Gastrocnemius medialis (tissue), 4 donors: ENCODE measurements around the gene CAPN8. TPM values are rescaled to one million over a fixed set of nuclear protein-coding genes. Genes with fewer than 3 reads are reported as not detected.

Experiments used
- ATAC-seq, 2 donors: fragments of 150-250 bp; one replicate each; pipeline ENCODE4 v1.9.1; 2016
- DNase-seq, 2 donors: peaks; one replicate each; pipeline ENCODE4 v3.0.0-alpha.2; 2019
- H3K27ac ChIP-seq, 4 donors: fragments of 200-600 bp; sonication (generic); 1 replicate in 1 of 4; 2 replicates in 3 of 4; pipeline ENCODE4 v1.5.1; 2016 to 2018; ENCODE audit warnings: mild to moderate bottlenecking in 2 of 4, moderate library complexity in 1 of 4
- H3K27me3 ChIP-seq, 3 donors: fragments of 200-600 bp; sonication (generic) in 2 of 3; 1 replicate in 1 of 3; 2 replicates in 2 of 3; pipeline versions ENCODE4 v1.5.1 to v1.6.0; 2016 to 2019; ENCODE audit warnings: mild to moderate bottlenecking in 1 of 3, moderate library complexity in 1 of 3
- H3K36me3 ChIP-seq, 2 donors: fragments of 200-600 bp; sonication (generic) in 1 of 2; one replicate each; pipeline ENCODE4 v1.5.1; 2017 to 2018
- H3K4me1 ChIP-seq, 2 donors: fragments of 200-600 bp; sonication (generic) in 1 of 2; one replicate each; pipeline ENCODE4 v1.5.1; 2016 to 2017; ENCODE audit warnings: mild to moderate bottlenecking in 2 of 2
- H3K4me3 ChIP-seq, 4 donors: fragments of 200-600 bp; sonication (generic) in 3 of 4; 1 replicate in 1 of 4; 2 replicates in 3 of 4; pipeline ENCODE4 v1.5.1; 2016 to 2019; ENCODE audit warnings: mild to moderate bottlenecking in 2 of 4
- H3K9me3 ChIP-seq, 3 donors: fragments of 200-600 bp; sonication (generic) in 2 of 3; 1 replicate in 1 of 3; 2 replicates in 2 of 3; pipeline ENCODE4 v1.5.1; 2016 to 2019
- CTCF ChIP-seq, 5 experiments: fragments of 450-650 bp in 3 of 5; fragments of 200-600 bp in 2 of 5; sonication (generic) in 2 of 5; IDR thresholded peaks in 4 of 5; conservative IDR thresholded peaks in 1 of 5; 1 replicate in 4 of 5; 2 replicates in 1 of 5; pipeline ENCODE4 v1.5.1; 2016 to 2019; ENCODE audit warnings: antibody characterized with exemption in 5 of 5, mild to moderate bottlenecking in 3 of 5, moderate library complexity in 3 of 5
- POLR2A ChIP-seq, 2 donors: fragments of 450-650 bp; IDR thresholded peaks; one replicate each; pipeline ENCODE4 v1.6.1; 2017; ENCODE audit warnings: antibody characterized with exemption in 2 of 2, mild to moderate bottlenecking in 2 of 2, moderate library complexity in 2 of 2
- in situ Hi-C, 4 donors: fragments of 200-750 bp; cut with MboI; loops; one replicate each; pipeline versions ENCODE4 v1.15.0 to v1.8.0; 2017; ENCODE audit warnings: low sequenced_read_pairs in 4 of 4
- intact Hi-C: fragments of 100-400 bp; cut with DNase I; formaldehyde crosslinking; loops from one replicate; pipeline ENCODE4 v1.15.1; 2023; ENCODE audit warnings: low total_unique reads
- total RNA-seq, 4 donors: library from RNA; depleted of rRNA; stranded (reverse); fragments of >200 nt; gene quantifications; one replicate each; pipeline versions ENCODE4 v1.1.0 to v1.2.3, GENCODE V29; 2016

The CAPN8 gene
- total RNA-seq, 4 donors from 2014 or later, result 0.46 to 0.85 TPM; not detected in 2

GRCh38 chr1:223649222-223649621, 16.3 kb downstream of the CAPN8 start:
- Histone ChIP-seq H3K36me3 (no peaks in the 10 kb centered on the region), H3K27me3 (no peaks in the 10 kb centered on the region), H3K27ac (no peak overlapping the region), H3K4me1 (peaks cover 20 to 42% of the 10 kb centered on the region in 2 donors), H3K9me3 (no peaks in the 10 kb centered on the region), H3K4me3 (no peak overlapping the region)
- ATAC-seq (no peak), DNase-seq (no peak)
- TF ChIP-seq CTCF (IDR thresholded peaks at IDR 0.05 in 4 of 5, conservative IDR thresholded peaks at IDR 0.05 in 1 of 5) (no peak), POLR2A (IDR thresholded peaks at IDR 0.05) (no peak)
- intact Hi-C loops (no loop called here), in situ Hi-C loops (no loop called here)

DNA sequence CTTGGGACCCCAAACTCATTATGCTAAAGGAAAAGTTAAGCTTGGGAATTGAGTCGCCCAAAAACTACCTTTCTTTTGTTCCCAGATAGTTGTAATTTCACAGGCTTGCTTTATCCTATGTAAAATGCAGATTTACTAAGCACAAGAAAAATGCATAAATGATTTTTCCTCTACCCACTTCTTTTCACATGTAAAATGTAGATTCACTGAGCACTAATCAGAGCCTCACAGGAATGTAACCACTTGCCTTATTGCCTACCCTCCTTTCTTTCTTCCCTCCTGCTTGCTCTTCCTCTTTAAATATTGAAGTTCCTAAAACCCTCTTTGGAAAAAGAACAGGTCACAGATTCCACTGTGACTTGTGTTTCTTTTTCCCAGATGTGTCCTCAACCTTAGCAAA, 18.3 kb downstream of the CAPN8 start:
- Histone ChIP-seq H3K36me3 (no peaks in the 10 kb centered on the region), H3K4me3 (no peak overlapping the region), H3K27ac (no peak overlapping the region), H3K9me3 (no peaks in the 10 kb centered on the region), H3K4me1 (peaks cover 19 to 23% of the 10 kb centered on the region in 2 donors), H3K27me3 (no peaks in the 10 kb centered on the region)
- ATAC-seq, result no peak
- DNase-seq, result no peak
- intact Hi-C loops (no loop called here), in situ Hi-C loops (no loop called here)
- TF ChIP-seq CTCF (IDR thresholded peaks at IDR 0.05 in 4 of 5, conservative IDR thresholded peaks at IDR 0.05 in 1 of 5) (no peak), POLR2A (IDR thresholded peaks at IDR 0.05) (no peak)

GRCh38 chr1:223645903-223646302, 19.6 kb downstream of the CAPN8 start:
- ATAC-seq (no peak), DNase-seq (no peak)
- H3K36me3 ChIP-seq, result no peaks in the 10 kb centered on the region
- intact Hi-C loops, result no loop called here
- in situ Hi-C loops, result no loop called here
- no peak for TF ChIP-seq POLR2A (IDR thresholded peaks at IDR 0.05)
- no peak for TF ChIP-seq CTCF (IDR thresholded peaks at IDR 0.05 in 4 of 5, conservative IDR thresholded peaks at IDR 0.05 in 1 of 5)
- peaks cover 11 to 13% of the 10 kb centered on the region in 2 donors for H3K4me1 ChIP-seq
- H3K27ac ChIP-seq, result no peak overlapping the region
- no peaks in the 10 kb centered on the region for H3K27me3 ChIP-seq
- H3K4me3 ChIP-seq, result no peak overlapping the region
- H3K9me3 ChIP-seq, result no peaks in the 10 kb centered on the region

DNA sequence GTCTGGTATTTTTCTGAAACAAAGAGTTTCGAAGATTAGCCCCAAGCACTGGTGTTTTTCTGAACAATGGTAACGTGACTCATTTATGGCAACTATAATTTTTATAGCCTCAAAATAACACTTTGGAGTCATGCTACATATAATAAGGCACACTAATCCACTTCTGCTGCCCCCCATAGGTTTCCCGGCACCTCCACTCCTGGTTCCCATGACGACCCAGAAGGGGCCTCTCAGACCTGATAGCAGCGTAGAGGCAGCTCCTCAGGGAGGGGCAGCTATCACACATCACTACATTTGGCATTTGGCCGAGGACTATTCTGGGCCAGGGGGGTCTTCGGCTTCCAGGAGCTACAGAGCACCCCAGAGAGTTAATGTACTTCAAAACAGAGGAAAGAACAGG, 23.3 kb downstream of the CAPN8 start:
- no peaks in the 10 kb centered on the region for H3K4me1 ChIP-seq
- no peaks in the 10 kb centered on the region for H3K36me3 ChIP-seq
- intact Hi-C loops, result no loop called here
- DNase-seq, result no peak
- in situ Hi-C loops, result no loop called here
- ATAC-seq, result no peak
- no peak overlapping the region for H3K27ac ChIP-seq
- H3K9me3 ChIP-seq, result no peaks in the 10 kb centered on the region
- TF ChIP-seq POLR2A (IDR thresholded peaks at IDR 0.05), result no peak
- no peak overlapping the region for H3K4me3 ChIP-seq
- H3K27me3 ChIP-seq, result no peaks in the 10 kb centered on the region

DNA sequence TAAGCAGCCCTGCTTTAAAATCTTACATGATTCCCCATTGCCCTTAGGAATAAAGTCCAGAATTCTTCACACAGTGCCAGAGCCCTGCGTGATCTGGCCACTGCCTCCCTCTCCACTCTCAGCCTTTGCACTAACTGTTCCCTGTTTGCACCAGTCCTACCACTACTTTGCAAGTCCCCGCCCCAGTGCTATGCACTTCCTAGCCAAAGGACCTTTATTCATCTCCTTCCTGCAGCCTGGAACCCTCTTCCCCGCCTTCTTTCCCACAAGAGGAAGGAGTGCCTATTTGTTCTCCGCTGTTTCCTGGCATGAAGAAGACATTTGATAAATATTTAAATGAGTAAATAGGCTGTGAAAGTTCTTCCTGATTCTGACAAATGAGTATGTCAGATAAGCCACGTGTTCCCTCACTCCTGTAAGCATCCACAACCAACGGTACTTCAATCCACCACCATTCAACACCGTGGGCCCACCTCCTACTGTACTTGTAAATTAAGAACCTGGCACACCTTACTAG, 23.9 kb downstream of the CAPN8 start:
- in situ Hi-C loops (no loop called here), intact Hi-C loops (no loop called here)
- no peaks in the 10 kb centered on the region for H3K27me3 ChIP-seq
- no peak overlapping the region for H3K4me3 ChIP-seq
- no peaks in the 10 kb centered on the region for H3K36me3 ChIP-seq
- no peak overlapping the region for H3K27ac ChIP-seq
- no peaks in the 10 kb centered on the region for H3K9me3 ChIP-seq
- no peak for ATAC-seq
- TF ChIP-seq CTCF (IDR thresholded peaks at IDR 0.05 in 4 of 5, conservative IDR thresholded peaks at IDR 0.05 in 1 of 5), result no peak
- TF ChIP-seq POLR2A (IDR thresholded peaks at IDR 0.05), result no peak
- H3K4me1 ChIP-seq, result no peaks in the 10 kb centered on the region
- DNase-seq, result no peak
